Measurements from ENCODE around the gene IGLON5.

Gene IGLON5

DNA sequence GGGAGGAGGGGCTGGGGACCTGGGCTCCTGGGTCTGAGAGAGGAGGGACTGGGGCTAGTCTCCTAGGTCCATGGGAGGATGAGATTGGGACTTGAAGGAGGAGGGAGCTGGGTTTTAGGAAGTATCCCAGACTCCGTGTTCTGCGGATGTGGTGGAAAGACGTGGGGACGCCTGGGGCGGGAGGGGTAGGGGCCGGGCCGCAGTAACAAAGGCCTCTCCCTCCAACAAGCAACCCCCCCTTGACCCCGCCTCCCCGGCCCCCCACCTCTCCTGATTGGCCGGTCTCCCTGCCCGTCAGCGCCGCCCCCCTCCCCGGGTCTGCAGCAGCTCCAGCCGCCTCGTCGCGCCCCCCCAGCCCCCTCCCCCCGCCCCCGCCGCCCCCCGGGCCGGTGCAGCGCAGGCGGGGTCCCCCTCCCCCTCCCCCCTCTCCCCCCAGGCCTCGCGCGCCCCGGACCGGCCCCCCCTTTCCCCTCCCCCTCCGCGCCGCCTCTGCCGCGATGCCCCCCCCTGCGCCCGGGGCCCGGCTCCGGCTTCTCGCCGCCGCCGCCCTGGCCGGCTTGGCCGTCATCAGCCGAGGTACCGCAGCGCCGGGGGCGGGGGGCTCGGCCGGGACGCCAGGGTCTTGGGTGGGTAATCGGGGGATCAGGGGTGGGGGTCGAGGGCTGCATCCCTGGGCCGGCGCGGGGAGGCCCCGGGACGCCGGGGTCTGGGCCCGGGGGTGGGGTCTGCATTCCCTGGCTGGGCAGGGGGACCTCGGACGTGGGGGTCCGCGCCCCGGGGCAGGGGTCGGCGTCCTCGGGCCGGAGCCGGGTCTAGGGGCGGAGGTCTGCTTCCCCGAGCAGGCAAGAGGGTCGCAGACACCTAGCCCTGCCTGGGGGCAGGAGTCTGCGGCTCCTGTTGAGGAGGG, at the start of gene IGLON5:
Gene IGLON5 (plus strand): TSS at position 294 of the 907 bp plus-strand sequence. CDS start 204 bp downstream, at position 498.
- no peak for DNase-seq (ENCODE audit: low read depth in 2 of 2)

DNA sequence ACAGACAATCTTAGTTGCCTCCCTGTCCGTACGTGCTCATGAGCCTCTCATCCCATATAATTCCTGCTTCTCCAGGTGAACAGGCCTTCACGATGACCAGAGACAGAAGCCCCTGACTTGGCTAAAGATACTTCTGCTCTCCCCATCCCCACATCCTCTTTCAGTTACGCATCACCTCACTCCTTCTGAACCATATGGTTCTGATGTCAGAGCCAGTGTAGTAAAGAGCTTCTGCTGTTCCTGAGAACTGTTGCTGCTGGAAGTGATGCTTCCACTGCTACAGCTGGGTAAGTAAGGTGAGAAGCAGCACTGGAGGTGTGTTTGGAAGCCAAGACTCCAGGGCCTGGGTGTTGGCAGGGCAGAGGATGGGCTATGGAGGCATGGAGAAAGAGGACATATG, 47.6 kb upstream of the IGLON5 start:
- no peak for DNase-seq (ENCODE audit: low read depth in 2 of 2)

DNA sequence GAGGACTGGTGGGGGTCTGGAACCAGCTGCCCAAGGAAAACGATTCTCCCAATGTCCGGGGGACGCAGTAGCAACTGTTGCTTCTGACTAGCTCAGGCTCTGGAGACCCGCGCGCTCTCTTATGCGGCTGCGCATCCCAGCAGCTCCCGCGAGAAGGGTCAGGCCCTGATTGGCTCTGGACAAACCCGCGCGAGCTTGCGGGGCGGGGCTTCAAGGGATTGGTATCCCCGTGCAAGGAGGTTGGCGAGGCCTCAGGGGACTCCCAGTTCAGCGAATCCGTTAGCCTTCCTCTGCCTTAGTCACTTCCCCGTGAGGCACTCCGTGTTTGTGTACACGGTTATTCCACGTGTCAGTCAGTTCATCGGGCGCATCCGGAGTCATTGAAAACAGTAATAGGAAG, 40.4 kb upstream of the IGLON5 start:
- DNase-seq (ENCODE audit: low read depth in 2 of 2): no peak

- DNase-seq (ENCODE audit: low read depth in 2 of 2): peak in 1 of 2 donors; percentile 7
Measured at GRCh38 chr19:51272183-51272810, 39.1 kb upstream of the IGLON5 start.

GRCh38 chr19:51274049-51274770, 37.2 kb upstream of the IGLON5 start:
- no peak for DNase-seq (ENCODE audit: low read depth in 2 of 2)

- DNase-seq (ENCODE audit: low read depth in 2 of 2): no peak
Measured at GRCh38 chr19:51277112-51277511, 34.3 kb upstream of the IGLON5 start.

- DNase-seq (ENCODE audit: low read depth in 2 of 2): no peak
Measured at GRCh38 chr19:51282335-51282734, 29.1 kb upstream of the IGLON5 start.

DNA sequence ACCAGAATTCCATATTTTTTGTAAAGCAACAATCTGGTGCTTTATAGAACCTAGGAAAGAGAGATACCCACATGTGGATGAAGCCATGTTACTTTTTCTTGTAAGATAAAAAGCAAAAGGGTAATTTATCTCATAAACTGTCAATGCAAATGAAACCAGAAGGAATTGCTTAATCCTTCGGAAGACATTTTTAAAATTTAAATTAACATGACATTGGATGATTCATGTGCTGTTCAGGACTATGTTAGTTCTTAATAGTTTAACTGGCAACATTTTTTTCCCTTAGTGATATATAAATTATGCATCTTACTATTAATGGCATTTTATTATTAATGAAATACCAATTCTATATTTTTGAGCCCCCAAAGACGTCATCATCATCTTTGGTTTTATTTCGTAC, 25.8 kb upstream of the IGLON5 start:
- no peak for DNase-seq (ENCODE audit: low read depth in 2 of 2)

- no peak for DNase-seq (ENCODE audit: low read depth in 2 of 2)
Measured at GRCh38 chr19:51289635-51290034, 21.8 kb upstream of the IGLON5 start.

GRCh38 chr19:51292971-51293370, 18.5 kb upstream of the IGLON5 start:
- DNase-seq (ENCODE audit: low read depth in 2 of 2): no peak

DNA sequence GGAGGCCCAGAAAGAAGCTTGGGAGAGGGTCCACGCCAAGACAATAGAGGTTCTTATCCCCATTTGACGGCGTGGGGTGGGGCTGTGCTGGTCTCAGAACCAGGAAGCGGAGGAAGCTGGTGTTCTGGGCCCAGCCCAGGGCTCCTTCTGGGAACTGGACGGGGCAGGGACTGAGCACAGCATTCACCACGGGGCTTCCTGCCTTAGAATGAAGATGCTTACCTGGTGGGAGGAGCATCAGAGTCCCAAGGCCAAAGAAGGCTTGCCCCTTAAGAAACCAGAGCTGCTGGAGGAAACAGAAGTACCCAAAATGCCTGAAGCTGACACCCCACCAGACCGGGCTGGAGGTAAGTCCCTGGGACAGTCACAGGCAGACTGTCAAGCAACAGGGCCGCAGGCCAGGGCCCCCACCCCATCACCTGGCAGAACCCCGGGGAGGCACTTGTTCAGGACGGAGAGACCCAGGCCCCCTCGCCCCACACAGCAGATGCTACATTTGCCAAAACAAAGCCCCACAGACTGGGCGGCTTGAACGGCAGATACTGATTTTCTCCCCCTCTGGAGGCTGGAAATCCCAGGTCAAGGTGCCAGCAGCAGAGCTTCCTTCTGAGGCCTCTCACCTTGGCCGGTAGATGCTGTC, 17.8 kb upstream of the IGLON5 start:
- DNase-seq (ENCODE audit: low read depth in 2 of 2): no peak

DNA sequence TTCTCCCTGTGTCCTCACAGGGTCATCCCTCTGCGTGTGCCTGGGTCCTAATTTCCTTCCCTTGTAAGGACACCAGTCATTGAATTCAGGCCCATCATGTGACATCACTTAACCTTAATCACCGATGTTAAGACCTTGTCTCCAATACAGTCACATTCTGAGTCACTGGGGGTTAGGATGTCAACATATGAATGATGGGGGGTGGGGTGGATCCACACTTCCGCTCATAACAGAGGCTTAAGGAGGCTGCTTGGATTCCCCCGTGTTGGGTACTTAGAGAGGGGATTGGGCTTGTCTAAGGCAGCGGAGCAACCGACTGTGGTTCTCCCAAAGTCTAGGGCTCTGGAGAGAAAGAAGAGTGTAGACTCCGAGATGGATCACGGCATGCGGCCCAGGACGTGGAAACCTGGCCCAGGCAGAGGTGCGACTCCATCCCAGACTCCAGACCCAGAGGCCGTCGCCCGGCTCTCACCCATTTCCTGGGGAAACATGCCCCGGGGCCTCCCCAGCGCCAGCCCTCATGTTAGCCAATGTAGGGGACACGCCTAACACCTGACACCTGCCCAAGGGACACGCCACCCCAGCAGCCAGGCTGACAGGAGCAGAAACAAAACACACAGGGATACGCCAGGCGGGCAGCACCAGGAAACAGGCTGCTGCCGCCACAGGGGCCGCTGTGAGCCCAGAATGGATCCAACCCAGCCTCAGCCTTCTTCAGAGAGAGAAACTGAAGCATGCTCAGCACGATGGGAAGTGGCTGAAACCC, 17.1 kb upstream of the IGLON5 start:
- DNase-seq (ENCODE audit: low read depth in 2 of 2): no peak

GRCh38 chr19:51294977-51295375, 16.5 kb upstream of the IGLON5 start:
- no peak for DNase-seq (ENCODE audit: low read depth in 2 of 2)

DNA sequence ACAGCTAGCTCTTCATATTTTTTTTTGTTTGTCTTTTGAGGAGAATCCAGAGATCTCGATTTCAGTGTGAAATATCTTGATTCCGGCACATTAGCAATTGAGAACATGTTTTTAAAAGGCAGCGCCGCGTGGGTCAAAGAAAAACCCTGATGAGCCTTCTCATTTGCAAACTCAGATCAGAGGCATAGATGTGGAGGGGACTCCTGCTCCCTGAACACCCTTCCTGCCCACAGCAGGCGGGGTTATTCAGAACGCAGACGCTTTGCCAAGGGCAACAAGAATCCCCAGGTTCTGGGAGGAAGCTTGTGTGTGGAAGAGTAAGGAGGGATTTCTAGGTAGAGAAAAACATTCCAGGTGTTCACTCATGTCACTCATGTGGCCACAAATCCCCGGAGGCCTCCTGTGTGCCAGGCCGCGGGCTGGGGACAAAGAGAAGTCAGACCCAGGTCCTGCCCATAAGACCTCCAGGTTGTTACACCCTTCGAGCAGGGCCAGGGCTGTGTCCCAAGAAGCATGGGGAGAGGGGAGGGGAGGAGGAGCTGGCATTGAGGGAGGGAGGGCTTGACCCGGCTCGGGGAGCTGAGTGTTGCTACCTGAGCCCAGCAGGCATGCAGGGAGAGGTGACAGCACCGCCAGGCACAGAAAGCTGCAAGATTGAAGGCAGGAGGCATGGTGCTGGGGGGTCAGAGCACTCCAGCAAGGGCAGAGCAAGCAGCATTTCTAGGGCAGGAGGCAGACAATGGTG, 15.9 kb upstream of the IGLON5 start:
- DNase-seq (ENCODE audit: low read depth in 2 of 2): no peak

GRCh38 chr19:51296336-51297093, 14.9 kb upstream of the IGLON5 start:
- DNase-seq (ENCODE audit: low read depth in 2 of 2): no peak

DNA sequence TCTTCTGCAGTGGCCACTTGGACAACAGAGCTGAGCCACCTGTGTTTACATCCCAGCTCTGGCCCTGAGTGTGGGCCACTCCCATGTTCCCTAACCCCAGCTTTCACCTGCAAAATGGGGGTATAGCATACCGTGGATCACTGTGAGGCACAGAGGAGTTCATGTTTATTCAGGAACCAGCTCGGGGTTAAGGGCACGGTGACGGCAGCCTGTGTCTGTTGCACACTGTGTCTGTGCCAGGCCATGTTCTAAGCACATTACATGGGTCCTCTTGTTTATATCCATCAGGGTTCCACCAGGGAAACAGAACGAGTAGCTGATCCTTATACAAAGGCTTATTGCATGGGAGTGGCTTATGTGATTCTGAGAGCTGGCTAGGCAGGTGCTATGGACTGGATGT, 14.0 kb upstream of the IGLON5 start:
- no peak for DNase-seq (ENCODE audit: low read depth in 2 of 2)

DNA sequence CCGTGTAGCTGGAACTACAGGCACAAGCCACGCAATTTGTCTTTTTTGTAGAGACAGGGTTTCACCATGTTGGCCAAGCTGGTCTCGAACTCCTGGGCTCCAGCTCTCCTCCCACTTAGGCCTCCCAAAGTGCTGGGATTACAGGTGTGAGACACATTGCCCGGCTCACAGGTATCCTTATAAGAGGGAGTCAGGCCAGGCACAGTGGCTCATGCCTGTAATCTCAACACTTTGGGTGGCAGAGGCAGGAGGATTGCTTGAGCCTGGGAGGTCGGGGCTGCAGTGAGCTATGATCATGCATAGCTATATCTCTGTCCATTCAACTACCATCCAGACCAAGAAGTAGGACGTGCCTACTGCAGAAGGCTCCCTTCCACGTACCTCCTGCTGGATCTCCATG, 10.2 kb upstream of the IGLON5 start:
- DNase-seq (ENCODE audit: low read depth in 2 of 2): no peak

GRCh38 chr19:51305479-51305878, 6.0 kb upstream of the IGLON5 start:
- no peak for DNase-seq (ENCODE audit: low read depth in 2 of 2)

DNA sequence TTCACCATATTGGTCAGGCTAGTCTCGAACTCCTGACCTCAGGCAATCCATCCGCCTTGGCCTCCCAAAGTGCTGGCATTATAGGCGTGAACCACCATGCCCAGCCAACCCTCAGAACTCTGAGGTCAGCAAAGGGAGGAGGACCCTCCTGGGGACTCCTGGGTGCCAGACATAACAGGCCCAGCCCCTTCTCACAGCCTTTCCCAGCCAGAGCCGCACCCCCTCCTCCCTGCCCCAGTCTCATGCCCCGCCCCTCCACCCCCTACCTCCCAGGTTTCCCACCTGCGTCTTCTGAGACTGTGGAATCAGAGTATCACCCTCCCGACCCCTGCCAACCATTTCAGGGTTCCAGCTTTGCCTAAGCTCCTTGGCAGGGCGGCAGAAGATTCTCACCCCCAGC, 5.2 kb downstream of the IGLON5 start:
- no peak for DNase-seq (ENCODE audit: low read depth in 2 of 2)

GRCh38 chr19:51317376-51317775, 5.9 kb downstream of the IGLON5 start:
- DNase-seq (ENCODE audit: low read depth in 2 of 2): no peak
